ENCODE data around the gene STRA8.
"Not testable (repeated sequence)": the region's sequence is repeated elsewhere in the genome, so short reads cannot be mapped to it uniquely, and the experiment has no call there.

STRA8 gene

GRCh38 chr7:135232720-135233119, 918 bp upstream of the STRA8 start:
- no peak overlapping the region for H3K4me3 ChIP-seq (ENCODE audit: low read depth, low read length)
- H3K4me1 ChIP-seq: no peaks in the 10 kb centered on the region
- no peak overlapping the region for H3K4me2 ChIP-seq (ENCODE audit: low read length)

GRCh38 chr7:135234095-135234494, 457 bp downstream of the STRA8 start:
- not testable (repeated sequence) for H3K4me1 ChIP-seq; H3K27ac ChIP-seq; H3K79me2 ChIP-seq; H3K4me3 ChIP-seq (ENCODE audit: low read depth, low read length); H3K27me3 ChIP-seq (ENCODE audit: control insufficient read depth, insufficient read depth, low read length); H3K9me3 ChIP-seq (ENCODE audit: control insufficient read depth, low read length); H2AFZ ChIP-seq; H3K4me2 ChIP-seq (ENCODE audit: low read length); H3K36me3 ChIP-seq (ENCODE audit: control insufficient read depth, insufficient read depth, low read length); H3K9ac ChIP-seq

More at GRCh38 chr7:135232720-135233119, 918 bp upstream of the STRA8 start:
- Histone ChIP-seq H3K36me3 (ENCODE audit: control insufficient read depth, insufficient read depth, low read length) (no peaks in the 10 kb centered on the region), H3K79me2 (no peaks in the 10 kb centered on the region), H3K27me3 (ENCODE audit: control insufficient read depth, insufficient read depth, low read length) (no peaks in the 10 kb centered on the region), H3K9me3 (ENCODE audit: control insufficient read depth, low read length) (no peaks in the 10 kb centered on the region), H2AFZ (no peak overlapping the region), H3K9ac (no peak overlapping the region), H3K27ac (no peak overlapping the region)
- TF ChIP-seq CTCF (IDR thresholded peaks at IDR 0.05): no peak

GRCh38 chr7:135234727-135235126, 1.1 kb downstream of the STRA8 start:
- Histone ChIP-seq H3K9ac (no peak overlapping the region), H2AFZ (no peak overlapping the region), H3K27me3 (ENCODE audit: control insufficient read depth, insufficient read depth, low read length) (no peaks in the 10 kb centered on the region), H3K36me3 (ENCODE audit: control insufficient read depth, insufficient read depth, low read length) (no peaks in the 10 kb centered on the region), H3K4me2 (ENCODE audit: low read length) (no peak overlapping the region), H3K9me3 (ENCODE audit: control insufficient read depth, low read length) (no peaks in the 10 kb centered on the region), H3K4me3 (ENCODE audit: low read depth, low read length) (no peak overlapping the region), H3K4me1 (no peaks in the 10 kb centered on the region), H3K27ac (no peak overlapping the region), H3K79me2 (no peaks in the 10 kb centered on the region)
- TF ChIP-seq CTCF (IDR thresholded peaks at IDR 0.05): no peak

GRCh38 chr7:135235841-135236240, 2.2 kb downstream of the STRA8 start:
- H3K9me3 ChIP-seq (ENCODE audit: control insufficient read depth, low read length): no peaks in the 10 kb centered on the region
- H3K36me3 ChIP-seq (ENCODE audit: control insufficient read depth, insufficient read depth, low read length): no peaks in the 10 kb centered on the region
- H3K4me2 ChIP-seq (ENCODE audit: low read length): no peak overlapping the region
- no peak overlapping the region for H2AFZ ChIP-seq
- H3K27ac ChIP-seq: no peak overlapping the region
- no peaks in the 10 kb centered on the region for H3K4me1 ChIP-seq
- no peaks in the 10 kb centered on the region for H3K79me2 ChIP-seq
- H3K27me3 ChIP-seq (ENCODE audit: control insufficient read depth, insufficient read depth, low read length): no peaks in the 10 kb centered on the region
- no peak overlapping the region for H3K9ac ChIP-seq
- no peak overlapping the region for H3K4me3 ChIP-seq (ENCODE audit: low read depth, low read length)
- TF ChIP-seq CTCF (IDR thresholded peaks at IDR 0.05): no peak

- TF ChIP-seq CTCF (IDR thresholded peaks at IDR 0.05): no peak
- Histone ChIP-seq H3K4me3 (ENCODE audit: low read depth, low read length) (no peak overlapping the region), H3K4me2 (ENCODE audit: low read length) (no peak overlapping the region), H3K9ac (no peak overlapping the region), H3K79me2 (no peaks in the 10 kb centered on the region), H3K4me1 (no peaks in the 10 kb centered on the region), H3K9me3 (ENCODE audit: control insufficient read depth, low read length) (no peaks in the 10 kb centered on the region), H3K27me3 (ENCODE audit: control insufficient read depth, insufficient read depth, low read length) (no peaks in the 10 kb centered on the region), H3K27ac (no peak overlapping the region), H3K36me3 (ENCODE audit: control insufficient read depth, insufficient read depth, low read length) (no peaks in the 10 kb centered on the region), H2AFZ (no peak overlapping the region)
Observed at GRCh38 chr7:135236727-135237126, 3.1 kb downstream of the STRA8 start.

Data from parathyroid adenoma (tissue), 2 donors.